HepG2 (cell line): ENCODE measurements around the gene SLCO1B3.

Source experiments
- CTCF ChIP-seq: sonication (generic); formaldehyde crosslinking; IDR thresholded peaks from 2 replicates; pipeline ENCODE4 v1.5.0; 2020; ENCODE audit warnings: mild to moderate bottlenecking, missing genetic modification reagents, moderate library complexity
- SIN3A ChIP-seq: IDR thresholded peaks from 2 replicates; pipeline ENCODE4 v1.6.1; 2011; ENCODE audit warnings: low read depth, mild to moderate bottlenecking, control low read depth, low read length, borderline replicate concordance
- YY1 ChIP-seq: IDR thresholded peaks from 2 replicates; pipeline ENCODE4 v1.6.1; 2011; ENCODE audit warnings: low read length, low read depth, moderate library complexity, mild to moderate bottlenecking; ENCODE audit not compliant: insufficient read depth, insufficient replicate concordance
- ZNF274 ChIP-seq: sonication (generic); formaldehyde crosslinking; IDR thresholded peaks from 2 replicates; pipeline ENCODE4 v1.5.1; 2020; ENCODE audit warnings: mild to moderate bottlenecking, missing genetic modification reagents
- ZNF891 ChIP-seq: sonication (generic); formaldehyde crosslinking; IDR thresholded peaks from 2 replicates; pipeline ENCODE4 v1.5.0; 2020; ENCODE audit warnings: mild to moderate bottlenecking, missing genetic modification reagents

- TF ChIP-seq ZNF891 (no peak), YY1 (no peak), SIN3A (no peak), CTCF (CRISPR knock-in tag) (no peak), ZNF274 (CRISPR knock-in tag) (no peak)
Observed at GRCh38 chr12:20865873-20866272, 55.4 kb downstream of the SLCO1B3 start.
